Right renal cortex interstitium (tissue), 3 donors: ENCODE measurements around the gene NTRK2. TPM values are rescaled to one million over a fixed set of nuclear protein-coding genes. Genes with fewer than 3 reads are reported as not detected.

Experiments
- DNase-seq, 3 donors: peaks; one replicate each; pipeline ENCODE4 v3.0.0-alpha.2; 2013; ENCODE audit warnings: low read depth in 3 of 3, low spot score in 2 of 3
- polyA plus RNA-seq, 3 donors: library from polyadenylated mRNA; unstranded; fragments of 120-200 nt; gene quantifications; one replicate each; pipeline ENCODE4 v1.2.1, GENCODE V29; 2013; ENCODE audit not compliant: insufficient read length in 3 of 3

The NTRK2 gene
- polyA plus RNA-seq, 3 donors: 99.5 to 132 (median 111) TPM

GRCh38 chr9:84998639-84999038 is 329.1 kb downstream of the NTRK2 start:
- DNase-seq: no peak

GRCh38 chr9:84999788-85000187 is 330.3 kb downstream of the NTRK2 start:
- DNase-seq: no peak

DNA sequence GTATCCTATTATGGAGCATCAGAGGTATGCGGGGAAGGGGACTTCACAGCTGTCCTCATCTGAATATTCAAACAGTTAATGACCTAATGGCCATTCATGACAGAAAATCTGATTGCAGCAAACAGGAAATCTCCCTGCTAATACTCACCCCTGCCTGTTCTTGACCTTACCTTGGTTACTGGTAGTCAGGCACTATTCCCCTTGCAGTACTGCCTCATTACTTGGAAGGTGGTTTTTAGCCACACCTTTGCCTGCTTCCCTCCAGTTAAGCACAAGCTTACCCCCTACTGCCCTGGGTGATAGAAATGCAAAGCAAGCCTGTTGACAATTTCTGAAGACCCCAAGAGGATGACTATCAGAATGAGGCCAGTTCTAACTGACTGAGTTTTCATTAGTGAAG is 332.4 kb downstream of the NTRK2 start:
- no peak for DNase-seq

DNA sequence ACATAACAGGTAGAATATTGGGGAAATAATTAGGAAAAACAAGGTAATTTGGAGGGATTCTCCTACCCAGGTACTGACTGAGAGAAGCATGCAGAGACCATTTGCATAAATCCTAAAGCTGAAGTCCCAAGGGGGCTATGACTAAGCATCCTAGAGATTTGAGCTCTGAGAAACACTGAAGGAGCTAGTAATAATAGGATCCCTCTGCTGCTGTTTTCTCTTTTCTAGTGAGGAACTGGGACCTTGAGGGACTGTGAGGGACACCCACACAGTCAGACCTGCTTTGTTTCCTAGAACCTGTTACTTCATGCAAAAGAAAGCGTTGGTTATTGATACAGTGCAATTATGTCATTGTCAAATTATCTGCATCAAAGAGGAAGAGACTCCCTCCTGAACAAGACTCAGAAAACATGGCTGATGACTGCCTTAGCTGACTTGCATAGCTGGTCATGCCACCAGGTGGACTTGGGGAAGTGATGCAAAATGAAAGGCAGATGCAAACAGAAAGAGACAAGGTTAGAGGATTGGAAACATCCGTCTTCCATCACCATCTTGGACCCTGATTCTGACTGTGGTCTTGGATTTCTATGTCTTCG is 335.4 kb downstream of the NTRK2 start:
- DNase-seq: no peak

GRCh38 chr9:85007748-85008147 is 338.2 kb downstream of the NTRK2 start:
- no peak for DNase-seq

DNA sequence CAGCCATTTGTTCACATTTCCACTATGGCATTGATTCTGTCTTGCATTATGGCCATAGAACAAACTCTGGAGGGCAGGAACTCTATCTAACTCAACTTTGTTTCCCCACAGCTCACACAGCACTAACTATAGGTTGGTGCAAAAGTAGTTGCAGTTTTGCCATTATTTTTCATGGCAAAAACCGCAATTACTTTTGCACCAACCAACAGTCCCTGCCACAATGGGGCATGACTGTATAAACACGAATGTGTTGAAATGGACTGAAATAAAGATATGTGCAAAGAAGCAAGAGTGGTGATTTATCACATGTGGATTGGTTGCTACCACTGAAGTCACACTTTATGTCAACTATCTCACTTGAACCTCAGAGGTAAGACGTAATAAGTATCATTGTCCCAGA is 338.7 kb downstream of the NTRK2 start:
- DNase-seq: no peak

- DNase-seq: no peak
Observed at GRCh38 chr9:85009251-85009650, 339.7 kb downstream of the NTRK2 start.

DNA sequence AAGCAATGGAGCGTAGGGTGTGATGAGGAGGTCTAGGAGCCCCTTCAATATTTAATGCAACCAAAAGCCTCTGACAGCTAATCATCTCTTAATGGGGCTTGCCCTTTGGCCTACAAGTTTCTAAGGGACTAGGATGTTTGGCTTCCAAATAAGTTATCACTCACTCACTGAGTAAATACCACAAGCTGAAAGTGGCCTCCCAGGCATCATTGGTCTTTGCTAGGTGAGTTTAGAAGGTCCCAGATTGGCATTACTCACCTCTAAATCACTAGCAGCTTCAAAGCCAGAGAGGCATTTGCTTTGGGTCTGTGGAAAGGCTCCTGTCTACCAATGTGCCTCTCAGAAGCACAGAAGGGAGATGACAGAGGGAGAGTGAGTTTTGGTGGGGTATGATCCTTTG is 344.2 kb downstream of the NTRK2 start:
- DNase-seq: no peak

GRCh38 chr9:85014292-85014691 is 344.8 kb downstream of the NTRK2 start:
- no peak for DNase-seq

DNA sequence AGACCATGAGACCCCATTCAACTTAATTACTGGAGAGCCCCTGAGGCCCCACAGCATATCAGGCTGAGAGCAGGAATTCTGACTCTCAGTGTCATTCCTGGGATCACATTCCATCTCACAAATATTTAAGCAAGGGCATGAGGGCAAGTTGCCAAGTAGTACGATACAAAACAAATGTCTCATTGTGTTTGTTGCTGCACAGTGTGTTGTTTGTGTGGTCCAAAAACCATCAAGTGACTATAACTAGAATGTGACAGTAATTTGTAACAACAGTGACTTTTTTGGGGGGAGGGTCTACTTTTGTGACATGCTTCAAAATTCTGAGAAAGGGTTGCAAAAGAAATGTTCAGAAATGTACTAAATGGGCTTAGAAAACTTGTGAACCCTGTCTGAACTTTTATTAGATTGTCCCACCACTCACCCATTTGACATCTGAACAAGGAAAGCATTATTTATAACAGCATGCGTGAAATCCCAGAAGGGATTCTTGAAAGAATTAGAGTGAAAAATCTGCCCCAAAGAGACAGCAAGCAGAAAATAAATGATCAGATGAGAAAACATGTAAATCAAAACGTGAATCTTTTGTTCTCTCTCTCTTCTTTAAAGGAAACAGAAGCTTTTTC is 347.0 kb downstream of the NTRK2 start:
- DNase-seq: peak in 1 of 3 donors; percentile 65

DNA sequence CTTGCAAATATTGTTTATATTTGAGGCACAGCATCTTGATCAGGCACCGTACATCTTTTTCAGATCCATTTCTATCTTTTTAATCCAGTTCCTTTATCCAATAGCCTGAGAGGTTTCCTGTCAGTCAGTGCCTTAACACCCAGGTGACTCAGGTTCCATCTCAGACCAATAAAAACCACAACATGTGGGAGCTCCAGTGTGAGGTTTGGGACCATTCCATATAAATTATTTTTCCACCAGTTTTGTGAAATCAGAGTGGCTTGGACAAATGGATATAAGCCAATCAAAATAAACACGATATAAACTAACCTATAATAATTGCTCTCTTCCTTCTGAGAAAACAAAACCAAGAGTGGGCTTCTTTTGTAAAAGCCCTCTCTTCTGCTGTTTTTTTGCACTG is 351.3 kb downstream of the NTRK2 start:
- DNase-seq: no peak

DNA sequence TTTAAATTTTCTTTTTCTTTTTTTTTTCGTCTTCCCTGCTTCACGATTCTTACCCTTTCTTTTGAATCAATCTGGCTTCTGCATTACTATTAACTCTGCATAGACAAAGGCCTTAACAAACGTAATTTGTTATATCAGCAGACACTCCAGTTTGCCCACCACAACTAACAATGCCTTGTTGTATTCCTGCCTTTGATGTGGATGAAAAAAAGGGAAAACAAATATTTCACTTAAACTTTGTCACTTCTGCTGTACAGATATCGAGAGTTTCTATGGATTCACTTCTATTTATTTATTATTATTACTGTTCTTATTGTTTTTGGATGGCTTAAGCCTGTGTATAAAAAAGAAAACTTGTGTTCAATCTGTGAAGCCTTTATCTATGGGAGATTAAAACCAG is 352.2 kb downstream of the NTRK2 start:
- no peak for DNase-seq

DNA sequence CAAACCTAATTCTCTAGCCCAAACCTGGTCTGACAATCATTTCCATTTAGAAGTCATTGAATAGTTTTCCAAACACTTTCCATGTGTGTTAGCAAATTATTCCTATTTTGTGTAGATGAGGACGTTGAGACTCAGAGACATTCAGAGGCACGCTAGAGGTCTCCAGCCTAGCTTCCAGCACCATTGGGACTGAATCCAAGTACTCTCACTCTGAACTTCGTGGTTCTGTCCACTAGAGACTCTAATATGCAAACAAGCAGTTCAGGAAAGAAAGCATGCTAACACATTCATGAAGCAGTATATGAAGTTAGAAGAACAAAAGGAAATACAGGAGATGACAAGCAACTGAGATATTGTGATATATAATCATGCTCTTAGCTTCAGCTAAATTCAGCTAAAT is 354.8 kb downstream of the NTRK2 start:
- DNase-seq: no peak

- peak in 1 of 3 donors; percentile 48 for DNase-seq
Observed at GRCh38 chr9:85025638-85026037, 356.1 kb downstream of the NTRK2 start.

- DNase-seq: no peak
Observed at GRCh38 chr9:85027870-85028269, 358.3 kb downstream of the NTRK2 start.

GRCh38 chr9:85030316-85030715 is 360.8 kb downstream of the NTRK2 start:
- DNase-seq: no peak

DNA sequence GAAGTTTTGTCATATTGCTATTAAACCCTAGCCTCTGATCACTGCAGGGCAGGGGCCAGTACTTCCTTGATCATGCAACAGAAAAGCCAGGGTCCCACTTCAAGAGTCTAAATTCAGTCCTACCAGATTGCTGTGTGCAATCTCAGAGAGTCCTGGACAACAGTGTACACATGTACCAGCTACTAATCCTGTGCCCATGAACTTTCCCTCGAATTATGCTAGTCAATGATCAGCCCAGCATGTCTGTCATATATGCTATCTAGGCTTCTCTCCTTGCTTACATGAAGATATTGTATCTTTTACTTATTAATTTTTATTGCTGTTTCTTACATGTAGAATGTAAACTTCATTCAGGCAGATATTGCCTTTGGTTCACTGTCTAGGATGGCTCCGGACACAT is 367.0 kb downstream of the NTRK2 start:
- no peak for DNase-seq

DNA sequence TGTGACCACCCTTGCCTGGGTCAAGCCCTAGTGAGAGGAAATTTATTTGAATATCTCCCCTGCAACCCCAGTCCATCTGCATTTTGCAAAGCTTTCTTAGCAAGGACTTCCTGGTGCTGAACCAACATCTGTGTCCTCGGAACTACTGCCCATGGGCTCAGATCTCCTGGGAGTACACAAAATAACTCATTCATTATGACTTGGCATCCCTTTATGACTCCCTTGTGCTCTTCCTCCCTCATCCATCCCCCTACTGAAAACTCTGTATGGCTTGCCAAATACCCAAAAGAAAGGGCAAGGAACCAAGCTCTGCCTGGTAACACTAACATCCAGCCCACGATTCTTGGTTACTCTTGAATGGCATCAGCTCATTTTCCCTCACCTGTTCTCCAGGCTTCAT is 368.5 kb downstream of the NTRK2 start:
- DNase-seq: no peak

GRCh38 chr9:85038824-85039608 is 369.5 kb downstream of the NTRK2 start:
- DNase-seq: no peak

- DNase-seq: no peak
Observed at GRCh38 chr9:85040146-85040545, 370.6 kb downstream of the NTRK2 start.

DNA sequence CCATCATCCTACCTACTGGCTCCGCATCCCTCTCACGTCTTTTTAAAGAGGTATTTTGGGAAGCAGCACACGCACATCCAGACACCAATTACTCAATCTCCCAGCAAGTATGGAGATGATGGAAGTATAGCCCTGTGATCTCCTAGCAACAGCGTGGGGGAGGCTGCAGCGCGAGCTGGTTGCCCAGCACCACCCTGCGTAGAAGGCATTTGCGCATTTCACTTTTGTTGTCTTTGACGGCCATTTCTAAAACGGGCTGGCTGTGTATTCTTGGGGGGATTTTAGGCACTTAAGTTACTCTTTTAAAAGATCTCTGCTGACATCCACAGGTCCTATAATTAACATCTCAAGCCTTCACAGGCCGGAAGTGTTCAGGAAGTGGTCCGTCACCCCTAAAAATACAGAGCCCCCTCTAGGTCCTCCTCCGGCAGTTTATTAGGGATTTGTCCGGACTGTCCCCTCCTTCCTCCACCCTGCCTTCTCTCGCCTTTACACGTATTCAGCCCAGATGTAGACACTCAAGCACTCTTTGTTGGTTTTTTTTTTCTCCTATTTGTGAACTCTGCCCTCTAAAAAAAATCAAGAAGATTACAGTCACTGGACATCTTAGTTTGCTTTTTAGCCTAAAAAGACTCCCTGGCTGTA is 371.4 kb downstream of the NTRK2 start:
- peak in 2 of 3 donors; percentile 36 to 53 for DNase-seq
